PC-3 (cell line): Measurements from ENCODE around the gene UBA1. TPM values are rescaled to one million over a fixed set of nuclear protein-coding genes. Genes with fewer than 3 reads are reported as not detected.

Experiments
- ATAC-seq: fragments of 200-7000 bp; cut with Tn5 transposase; 2 replicates; pipeline ENCODE4 v1.9.1; 2020; ENCODE audit warnings: mild to moderate bottlenecking, moderate library complexity
- BruUV-seq: library from RNA; stranded (reverse); fragments of 400-500 nt; replicated peaks from 2 replicates; lab custom pipeline; 2021; lab: Mats Ljungman, UMichigan
- CTCF ChIA-PET: fragments of 300-600 bp; sonication (Branson Sonifier 250); formaldehyde crosslinking; loops from one replicate; lab custom pipeline; 2022; ENCODE audit warnings: antibody characterized with exemption; lab: Charles Lee
- POLR2A ChIA-PET: fragments of 300-600 bp; sonication (Branson Sonifier 250); formaldehyde crosslinking; loops from one replicate; lab custom pipeline; 2022; ENCODE audit warnings: antibody characterized with exemption; ENCODE audit not compliant: unreplicated experiment; lab: Charles Lee
- DNase-seq: peaks from one replicate; pipeline ENCODE4 v3.0.0-alpha.2; 2015
- H2AFZ ChIP-seq: fragments of 300-600 bp; sonication (generic); 2 replicates; pipeline ENCODE4 v1.6.0; 2016; ENCODE audit warnings: antibody characterized with exemption, low read length
- H3F3A ChIP-seq: fragments of 300-600 bp; sonication (generic); one replicate; pipeline ENCODE4 v1.6.0; 2017; ENCODE audit warnings: antibody characterized with exemption, low read length, control low read depth, mild to moderate bottlenecking; ENCODE audit not compliant: unreplicated experiment
- H3K27ac ChIP-seq: fragments of 300-600 bp; sonication (generic); 2 replicates; pipeline ENCODE4 v1.5.1; 2016; ENCODE audit warnings: mild to moderate bottlenecking, low read length
- H3K27me3 ChIP-seq: fragments of 300-600 bp; sonication (generic); 2 replicates; pipeline ENCODE4 v1.6.1; 2016; ENCODE audit warnings: low read length, mixed read lengths
- H3K36me3 ChIP-seq: fragments of 300-600 bp; sonication (generic); 2 replicates; pipeline ENCODE4 v1.6.1; 2016; ENCODE audit warnings: low read depth, mixed run types, low read length, mixed read lengths
- H3K4me1 ChIP-seq: fragments of 300-600 bp; sonication (generic); 2 replicates; pipeline ENCODE4 v1.5.1; 2016; ENCODE audit warnings: low read length; ENCODE audit not compliant: insufficient read depth
- H3K4me2 ChIP-seq: fragments of 300-600 bp; sonication (generic); 2 replicates; pipeline ENCODE4 v1.6.0; 2016; ENCODE audit warnings: low read length
- H3K4me3 ChIP-seq: fragments of 300-600 bp; sonication (generic); 2 replicates; pipeline ENCODE4 v1.5.1; 2016; ENCODE audit warnings: mild to moderate bottlenecking, low read length, mixed read lengths
- H3K79me2 ChIP-seq: fragments of 300-600 bp; sonication (generic); 2 replicates; pipeline ENCODE4 v1.6.1; 2017; ENCODE audit warnings: low read length, mixed read lengths
- H3K9ac ChIP-seq: fragments of 300-600 bp; sonication (generic); 2 replicates; pipeline ENCODE4 v1.6.0; 2016; ENCODE audit warnings: mild to moderate bottlenecking, low read length
- H3K9me2 ChIP-seq: fragments of 300-600 bp; sonication (generic); replicated peaks from 2 replicates; pipeline ENCODE4 v1.6.1; 2016; ENCODE audit warnings: mixed run types, low read length, mixed read lengths
- H3K9me3 ChIP-seq: fragments of 300-600 bp; sonication (generic); 2 replicates; pipeline ENCODE4 v1.6.1; 2016; ENCODE audit warnings: low read length, mixed read lengths
- H4K20me1 ChIP-seq: fragments of 300-600 bp; sonication (generic); 2 replicates; pipeline ENCODE4 v1.6.1; 2016; ENCODE audit warnings: low read length, mixed read lengths
- CTCF ChIP-seq: fragments of 300-600 bp; sonication (generic); conservative IDR thresholded peaks from 2 replicates; pipeline ENCODE4 v1.5.1; 2017; ENCODE audit warnings: antibody characterized with exemption, low read depth, mild to moderate bottlenecking, low read length
- EZH2 ChIP-seq: fragments of 300-600 bp; sonication (generic); IDR thresholded peaks from one replicate; pipeline ENCODE4 v1.6.1; 2017; ENCODE audit warnings: antibody characterized with exemption, mild to moderate bottlenecking, low read length; ENCODE audit not compliant: unreplicated experiment
- EZH2phosphoT487 ChIP-seq: fragments of 300-600 bp; sonication (generic); IDR thresholded peaks from 2 replicates; pipeline ENCODE4 v1.6.1; 2018; ENCODE audit warnings: mild to moderate bottlenecking, antibody characterized with exemption, low read length, borderline replicate concordance
- intact Hi-C: fragments of 100-400 bp; cut with micrococcal nuclease; formaldehyde crosslinking; loops from 2 replicates; pipeline ENCODE4 v1.9.0; 2023
- total RNA-seq: library from RNA; depleted of rRNA; stranded (reverse); fragments of >200 nt; gene quantifications from 2 replicates; pipeline ENCODE4 v1.2.3, GENCODE V29; 2014

The UBA1 gene
- total RNA-seq, 1 experiment from 2014 or later = 282 TPM

- BruUV-seq = no TSS peak
- DNase-seq (no peak), ATAC-seq (no peak)
- intact Hi-C loops = no loop called here
- Histone ChIP-seq H3K9me2 (no peaks in the 10 kb centered on the region), H3K27ac (no peak overlapping the region), H4K20me1 (no peaks in the 10 kb centered on the region), H3K4me1 (no peaks in the 10 kb centered on the region), H3K4me3 (no peak overlapping the region), H3K4me2 (no peak overlapping the region), H2AFZ (no peak overlapping the region), H3K9ac (no peak overlapping the region), H3K27me3 (no peaks in the 10 kb centered on the region), H3K9me3 (no peaks in the 10 kb centered on the region), H3K36me3 (peaks cover 15% of the 10 kb centered on the region; the same call in 1 of the 2 replicates), H3F3A (no peaks in the 10 kb centered on the region), H3K79me2 (no peaks in the 10 kb centered on the region)
- POLR2A ChIA-PET = no interaction called here
- TF ChIP-seq EZH2 (no peak), CTCF (no peak), EZH2phosphoT487 (no peak)
- CTCF ChIA-PET = no interaction called here
Observed at GRCh38 chrX:47172971-47173792, 20.4 kb upstream of the UBA1 start.

GRCh38 chrX:47174376-47174775, 19.3 kb upstream of the UBA1 start:
- H3K9me2 ChIP-seq = no peaks in the 10 kb centered on the region
- CTCF ChIA-PET = no interaction called here
- H3K9me3 ChIP-seq = no peaks in the 10 kb centered on the region
- H3K4me3 ChIP-seq = no peak overlapping the region
- POLR2A ChIA-PET = no interaction called here
- H3K4me1 ChIP-seq = peaks cover 4% of the 10 kb centered on the region; the same call in 1 of the 2 replicates
- intact Hi-C loops = no loop called here
- no peaks in the 10 kb centered on the region for H3F3A ChIP-seq
- BruUV-seq = no TSS peak
- TF ChIP-seq EZH2 (no peak), CTCF (no peak), EZH2phosphoT487 (no peak)
- DNase-seq (no peak), ATAC-seq (no peak)
- H2AFZ ChIP-seq = no peak overlapping the region
- no peak overlapping the region for H3K9ac ChIP-seq
- H3K79me2 ChIP-seq = no peaks in the 10 kb centered on the region
- no peaks in the 10 kb centered on the region for H3K27me3 ChIP-seq
- peaks cover 15% of the 10 kb centered on the region; the same call in 1 of the 2 replicates for H3K36me3 ChIP-seq
- H3K4me2 ChIP-seq = no peak overlapping the region
- H3K27ac ChIP-seq = no peak overlapping the region
- no peaks in the 10 kb centered on the region for H4K20me1 ChIP-seq
